Stimulated activated CD4-positive, alpha-beta T cell treated with anti-CD3 and anti-CD28 coated beads, Interleukin-4, amount 100 ng/mL, for 48 hours (primary cell): ENCODE results near the gene BCAS1.

Experiments
- DNase-seq, 2 donors: peaks; one replicate each; pipeline ENCODE4 v3.0.0-alpha.2; 2020; ENCODE audit warnings: low read depth in 2 of 2

BCAS1 gene

DNA sequence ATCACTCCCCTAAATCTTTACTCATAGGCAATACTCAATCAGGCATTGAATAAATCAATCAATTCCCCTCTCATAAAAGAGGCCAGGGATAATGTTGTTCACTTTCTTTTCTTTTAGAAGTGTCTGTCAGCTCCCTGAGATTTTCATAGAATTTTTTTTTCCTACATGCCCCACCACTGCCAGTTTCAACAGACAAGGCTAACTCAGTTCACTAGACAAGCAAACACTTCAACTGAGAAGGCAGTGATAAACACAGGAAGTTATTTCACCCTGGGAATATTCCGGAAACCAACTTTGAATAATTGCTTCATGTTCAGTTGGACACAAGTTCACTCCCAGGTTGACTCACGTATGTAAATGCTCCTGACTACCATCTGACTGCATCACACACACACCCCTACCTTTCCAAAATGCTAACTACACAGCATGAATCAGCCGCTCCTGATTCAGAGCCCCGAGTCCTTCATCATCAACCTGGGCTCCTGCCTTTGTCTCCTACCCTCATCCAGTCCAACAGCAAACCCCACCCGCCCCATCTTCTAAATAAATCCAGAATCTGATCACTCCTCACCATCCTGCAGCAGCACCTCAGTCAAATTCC, 143.9 kb downstream of the BCAS1 start:
- no peak for DNase-seq

DNA sequence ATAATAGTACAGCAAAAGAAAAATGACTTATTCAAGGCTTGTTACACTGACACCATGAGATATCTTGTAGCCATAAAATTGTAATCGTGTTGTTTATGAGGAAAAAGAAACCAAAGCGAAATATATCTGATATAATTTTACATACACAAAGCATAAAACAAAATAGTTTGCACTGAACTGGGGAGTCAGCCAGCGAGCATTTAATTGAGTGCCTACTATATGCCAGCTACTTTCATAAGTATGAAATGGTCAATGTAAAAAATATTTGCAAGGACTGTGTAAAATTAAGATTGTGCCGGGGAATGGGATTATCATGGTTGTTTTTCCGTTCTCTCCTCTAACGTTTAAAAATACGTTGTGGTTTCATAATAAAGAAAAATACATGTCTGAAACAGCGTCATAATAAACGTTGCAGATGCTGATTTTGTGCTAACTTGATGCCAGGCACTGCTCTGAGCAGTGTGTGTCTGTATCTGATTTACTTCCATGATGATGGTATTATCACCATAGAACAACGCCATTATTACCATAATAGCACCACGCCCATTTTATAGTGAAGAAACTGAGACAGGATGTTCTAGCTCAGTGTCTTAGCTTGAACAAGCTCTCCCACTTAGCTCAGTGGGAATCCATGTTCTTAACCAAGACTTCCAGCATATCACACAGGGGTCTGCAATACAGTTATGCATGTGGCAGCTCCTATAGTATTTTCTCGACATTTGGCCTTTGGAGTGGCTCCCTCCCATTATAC, 144.6 kb downstream of the BCAS1 start:
- no peak for DNase-seq

DNA sequence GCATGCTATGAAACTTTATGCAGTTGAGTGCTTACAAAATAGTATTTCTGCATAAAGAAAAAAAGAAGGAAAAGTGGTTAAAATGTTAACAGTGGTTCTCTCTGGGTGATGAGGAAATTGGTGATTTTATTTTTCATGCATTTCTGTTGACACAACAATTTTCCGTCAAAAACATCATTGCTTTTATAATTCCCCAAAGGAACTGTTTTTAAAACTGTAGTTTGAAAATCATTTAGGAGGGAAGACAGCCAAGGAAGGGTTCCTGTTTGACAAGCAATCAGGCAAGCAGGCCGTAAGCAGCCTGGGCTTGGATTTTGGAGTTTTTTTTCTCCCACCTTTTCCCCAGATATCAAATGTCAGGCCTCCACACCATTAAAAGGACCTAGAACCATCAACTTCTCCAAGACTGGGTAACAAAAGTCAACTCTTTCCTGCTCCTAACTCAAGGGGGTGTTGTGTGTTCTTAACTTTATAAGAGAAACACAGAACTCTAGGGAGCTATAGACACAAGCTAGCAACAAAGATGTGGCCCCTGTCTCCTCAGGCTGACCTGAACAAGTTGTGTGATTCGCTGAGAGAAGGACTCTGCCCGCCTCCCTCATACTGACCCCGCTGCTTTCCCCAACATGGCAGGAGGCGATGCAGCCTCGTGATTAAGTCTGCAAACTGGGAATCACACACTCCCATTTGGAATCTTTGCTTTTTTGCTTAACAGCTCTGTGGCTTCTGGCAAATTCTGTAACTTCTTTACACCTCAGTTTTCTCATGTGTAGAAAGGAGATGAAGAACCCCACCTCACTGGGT, 146.6 kb downstream of the BCAS1 start:
- no peak for DNase-seq

DNA sequence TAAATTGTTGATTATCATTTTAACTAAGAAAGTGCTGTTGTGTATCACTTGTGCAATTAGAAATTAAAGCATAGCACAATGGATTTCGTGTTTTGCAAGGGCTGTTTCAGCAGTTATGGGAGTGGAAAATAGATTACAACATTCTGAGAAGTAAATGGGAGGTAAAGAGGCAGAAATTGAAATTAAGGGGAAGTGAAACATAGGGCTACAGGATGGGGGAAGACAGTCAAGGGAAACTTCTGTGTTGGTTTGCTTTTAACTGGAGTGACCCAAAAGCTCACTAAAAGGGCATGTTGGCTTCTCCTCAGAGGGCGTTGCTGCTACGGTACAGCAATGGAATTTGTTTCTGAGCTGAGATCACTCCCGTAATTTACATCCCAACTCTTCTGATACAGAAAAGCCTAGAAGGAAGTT, 147.5 kb downstream of the BCAS1 start:
- DNase-seq, result no peak

DNA sequence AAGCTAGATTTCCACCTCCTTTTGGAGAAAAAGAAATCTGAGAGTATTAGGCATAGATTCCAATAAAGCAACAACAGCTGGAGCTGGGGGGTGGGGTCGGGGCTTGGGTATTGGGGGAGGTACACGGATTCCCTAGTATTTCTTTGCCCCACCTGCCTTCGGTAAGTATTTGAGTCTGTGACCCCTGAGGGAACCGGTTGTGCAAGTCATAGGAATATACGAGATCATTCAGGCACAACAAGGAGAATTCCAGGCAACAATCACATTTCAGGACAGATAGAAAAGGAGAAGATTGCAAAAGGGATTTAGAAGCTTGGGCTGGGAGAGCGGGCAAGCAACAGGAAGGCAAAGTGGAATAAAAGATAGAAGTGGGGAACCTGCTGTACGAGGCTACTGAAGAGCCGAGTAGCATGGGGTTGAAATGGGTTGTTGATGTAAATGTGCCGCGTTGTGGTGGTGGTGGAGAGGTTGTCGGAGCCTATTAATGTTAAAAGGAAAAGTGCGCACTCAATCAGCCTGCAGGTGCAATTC, 148.9 kb downstream of the BCAS1 start:
- no peak for DNase-seq

DNA sequence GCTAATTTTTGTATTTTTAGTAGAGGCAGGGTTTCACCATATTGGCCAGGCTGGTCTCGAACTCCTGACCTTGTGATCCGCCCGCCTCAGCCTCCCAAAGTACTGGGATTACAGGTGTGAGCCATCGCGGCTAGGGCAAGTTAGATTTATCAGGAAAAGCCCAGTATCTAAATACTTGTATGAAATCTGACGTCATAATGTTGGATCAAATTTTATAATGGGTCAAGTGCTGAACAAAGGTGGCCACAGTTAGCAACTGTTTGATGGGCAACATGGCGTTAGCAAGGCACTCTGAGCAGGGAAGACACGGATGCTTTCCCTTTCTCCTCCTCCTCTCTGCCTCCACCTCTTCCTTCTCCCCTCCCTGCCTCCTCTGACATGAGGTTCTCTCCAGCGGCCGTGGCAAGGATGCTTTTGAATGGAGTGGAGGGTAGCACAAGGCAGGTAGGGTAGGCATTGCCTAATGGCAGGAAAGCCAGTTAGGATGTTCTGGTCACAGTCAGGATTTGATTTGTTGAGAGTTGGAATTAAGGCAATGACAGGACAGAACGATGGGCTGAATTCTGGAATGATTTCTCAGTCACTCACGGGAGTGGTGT, 149.6 kb downstream of the BCAS1 start:
- no peak for DNase-seq

DNA sequence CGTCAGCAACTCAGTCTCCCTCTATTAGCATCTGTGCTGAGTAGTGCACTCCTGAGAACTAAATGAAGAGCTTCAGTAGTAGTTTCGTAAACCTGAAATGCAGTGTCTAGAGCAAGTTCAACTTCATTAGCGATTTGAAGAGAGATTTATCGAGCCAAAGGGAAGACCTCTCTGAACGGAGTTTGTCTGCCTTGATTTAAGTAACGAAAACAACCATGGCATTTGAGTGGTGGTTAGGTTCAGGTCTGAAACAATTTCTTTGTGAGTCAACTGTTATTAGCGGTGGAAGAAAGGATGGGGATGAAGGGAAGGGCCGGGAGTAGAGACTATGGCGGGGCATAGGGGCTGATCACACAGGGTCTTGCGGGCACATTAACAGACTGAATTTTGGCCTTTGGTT, 150.5 kb downstream of the BCAS1 start:
- DNase-seq, result no peak

DNA sequence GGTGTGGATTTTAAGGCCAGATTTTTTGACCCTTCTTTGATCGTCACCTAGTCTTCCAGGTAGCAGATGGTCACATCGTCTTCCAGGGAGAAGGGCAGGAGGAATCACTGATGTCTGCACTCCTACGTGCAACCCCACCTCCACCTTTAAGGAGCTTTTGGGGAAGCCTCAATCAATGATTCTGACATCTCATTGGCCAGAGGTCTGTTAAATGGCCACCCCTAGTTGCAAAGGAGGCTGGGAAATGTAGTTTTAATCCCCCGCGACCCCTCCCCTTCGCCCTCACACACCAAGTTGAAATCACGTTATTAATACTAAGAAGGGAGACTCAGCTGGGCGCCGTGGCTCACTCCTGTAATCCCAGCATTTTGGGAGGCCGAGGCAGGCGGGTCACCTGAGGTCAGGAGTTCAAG, 151.4 kb downstream of the BCAS1 start:
- no peak for DNase-seq

DNA sequence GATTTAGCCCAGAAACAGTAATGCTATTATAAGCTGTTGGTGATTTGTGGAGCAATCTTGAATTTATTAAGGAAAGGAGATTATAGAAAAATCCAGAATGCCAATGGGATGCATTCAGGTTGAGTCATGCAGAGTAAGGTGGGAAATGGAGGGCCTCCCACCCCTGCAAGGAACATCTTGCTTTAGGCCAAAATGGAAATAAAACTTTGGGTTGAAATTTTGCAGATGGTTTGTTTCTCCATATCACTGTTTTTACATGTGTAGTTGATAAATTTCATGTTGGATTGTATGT, 152.4 kb downstream of the BCAS1 start:
- DNase-seq, result no peak

DNA sequence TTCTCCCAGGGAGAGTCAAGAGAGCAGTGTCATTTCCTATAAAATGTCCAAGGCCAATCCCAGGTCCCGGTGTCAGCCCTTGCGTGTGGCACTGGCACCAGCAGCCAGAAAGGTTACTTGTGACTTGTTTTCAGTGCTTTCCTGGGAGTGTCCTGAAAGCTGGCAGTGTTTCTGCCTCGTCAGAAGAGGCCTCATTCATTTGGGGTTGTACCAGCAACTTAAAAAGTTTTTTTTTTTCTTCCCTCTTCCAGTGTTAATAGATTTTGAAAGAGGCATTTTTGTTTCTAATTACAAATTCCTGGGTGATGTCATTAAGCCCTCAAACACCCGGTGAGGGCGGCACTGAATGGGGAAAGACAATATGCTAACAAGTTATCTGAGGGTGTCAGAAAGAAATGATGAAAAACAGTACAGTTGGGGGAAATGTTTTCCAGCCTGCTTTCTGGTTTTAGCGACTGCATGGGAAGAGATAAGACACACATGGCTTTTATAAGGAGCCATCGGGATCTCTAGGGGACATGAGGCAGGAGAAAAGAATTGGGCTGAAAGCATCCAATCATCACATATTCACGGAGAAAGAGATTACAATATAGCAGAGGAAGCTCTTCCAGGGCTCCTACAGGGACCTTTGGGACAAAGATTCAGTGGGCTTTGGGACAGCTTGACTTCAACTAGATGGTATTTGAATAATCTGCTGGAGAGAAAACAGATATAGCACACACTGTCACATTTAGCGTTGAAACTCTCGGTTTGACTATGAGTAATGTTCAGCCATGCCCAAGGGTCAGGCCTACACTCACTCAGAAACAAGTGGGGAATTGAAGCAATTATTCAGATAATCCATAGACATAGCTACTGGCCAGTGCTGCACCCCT, 153.0 kb downstream of the BCAS1 start:
- DNase-seq, result no peak

DNA sequence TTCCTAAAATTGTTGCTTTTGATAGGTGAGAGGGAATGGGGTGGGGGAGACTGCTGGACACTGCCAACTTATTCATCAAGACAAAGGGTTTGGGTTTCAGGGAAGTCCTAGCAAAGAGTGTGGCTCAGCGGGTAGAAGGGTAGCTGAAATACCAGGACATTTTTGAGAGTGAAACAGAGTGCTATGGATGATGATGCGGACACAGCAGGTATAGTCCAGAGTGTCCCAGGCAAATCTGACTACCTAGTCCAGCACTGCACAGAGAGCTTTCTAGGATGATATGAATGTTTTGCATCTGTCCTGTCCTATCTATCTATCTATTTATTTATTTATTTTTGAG, 154.3 kb downstream of the BCAS1 start:
- no peak for DNase-seq

DNA sequence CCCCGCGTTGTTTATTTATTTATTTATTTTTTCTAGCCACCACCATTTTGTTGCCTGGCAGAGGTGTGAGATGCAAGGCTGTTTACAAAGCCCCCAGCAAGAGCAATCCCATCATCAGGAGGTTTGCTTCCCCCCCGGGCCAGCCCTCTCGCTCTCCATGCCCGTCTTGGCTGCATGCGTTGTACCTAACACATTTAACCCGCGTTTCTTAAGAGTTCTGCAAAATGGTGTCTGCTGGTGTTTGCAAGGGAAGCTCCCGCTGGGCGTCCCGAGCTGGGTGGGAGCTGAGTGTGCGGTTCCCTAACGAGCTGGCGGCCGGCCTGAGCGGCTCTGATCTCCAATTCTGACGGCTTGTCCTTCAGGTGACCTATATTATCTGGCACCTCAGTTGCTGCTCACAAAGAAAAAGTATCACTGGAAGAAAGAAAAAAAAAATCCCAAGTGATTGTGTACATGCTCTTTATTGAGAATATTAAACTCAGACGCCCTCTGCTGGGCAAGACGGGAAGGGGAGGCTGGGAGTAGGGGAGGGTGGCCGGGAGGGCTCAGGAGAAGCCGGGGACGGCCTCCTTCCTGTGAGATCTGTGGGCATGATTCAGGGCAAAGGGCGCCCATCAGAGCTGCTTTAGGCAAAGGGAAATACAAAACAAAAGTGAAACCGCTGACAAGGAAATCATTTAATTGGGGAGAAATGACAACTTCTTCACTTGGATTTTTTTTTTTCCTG, 154.8 kb downstream of the BCAS1 start:
- DNase-seq, result peak; percentile 95 to 98

DNA sequence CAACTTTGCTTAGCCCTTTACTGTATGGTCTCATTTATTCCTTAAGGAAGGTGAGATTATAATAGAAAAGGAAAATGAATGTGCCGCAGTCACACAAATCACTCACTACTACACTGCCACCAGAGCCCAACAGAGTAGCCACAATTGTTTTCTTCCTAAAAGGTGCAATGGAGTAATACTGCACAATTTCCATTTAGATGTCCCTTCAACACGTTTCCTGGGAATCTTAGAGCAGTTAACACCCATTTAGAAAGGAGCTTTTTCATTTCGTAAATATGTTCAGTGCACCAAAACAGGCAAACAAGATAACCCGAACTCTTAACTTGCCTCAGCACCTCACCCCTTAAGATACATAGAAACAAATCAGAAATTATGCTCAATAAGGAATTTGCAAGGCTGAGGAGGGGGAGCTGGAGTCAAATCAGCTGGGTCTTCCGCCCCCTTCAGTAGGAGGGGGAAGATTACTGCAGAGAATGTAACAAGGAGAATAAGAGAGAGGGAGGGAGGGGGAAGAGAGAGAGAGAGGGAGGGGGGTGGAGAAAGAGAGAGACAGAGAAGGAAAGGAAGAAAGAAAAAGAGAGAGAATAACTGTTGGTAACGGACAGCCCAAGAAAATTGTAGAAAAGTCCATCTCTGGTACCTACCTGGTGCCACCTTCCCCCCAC, 155.5 kb downstream of the BCAS1 start:
- DNase-seq, result no peak

DNA sequence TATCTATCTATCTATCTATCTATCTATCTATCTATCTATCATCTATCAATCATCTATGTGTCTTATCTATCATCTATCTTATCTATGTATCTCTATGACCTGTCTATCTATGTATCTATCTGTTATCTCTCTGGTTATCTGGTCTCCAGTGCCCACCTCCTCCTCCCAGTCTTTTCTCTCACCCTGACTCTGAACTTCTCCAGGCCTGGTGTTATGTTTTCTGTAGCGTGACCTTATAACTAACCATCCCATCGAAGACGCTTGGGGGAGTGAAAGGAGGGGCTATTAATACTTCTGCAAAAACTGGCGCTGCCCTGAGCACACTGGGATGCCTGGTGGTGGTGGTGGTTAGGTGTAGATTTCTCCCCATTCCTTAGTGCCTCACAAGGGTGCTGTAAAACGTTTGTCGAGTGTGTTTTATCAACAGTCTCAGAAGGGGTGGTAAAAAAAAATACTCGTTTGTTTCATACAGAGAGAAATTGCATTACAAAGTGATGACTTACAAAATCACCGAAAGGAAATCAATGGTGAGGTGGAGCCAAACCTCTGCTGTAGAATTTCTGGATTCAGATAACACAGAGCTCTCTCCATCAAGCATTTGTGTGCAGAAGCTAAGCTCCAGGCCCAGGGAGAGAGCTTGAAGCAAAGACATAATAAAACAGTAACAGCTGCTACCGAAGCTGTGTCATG, 156.2 kb downstream of the BCAS1 start:
- no peak for DNase-seq

DNA sequence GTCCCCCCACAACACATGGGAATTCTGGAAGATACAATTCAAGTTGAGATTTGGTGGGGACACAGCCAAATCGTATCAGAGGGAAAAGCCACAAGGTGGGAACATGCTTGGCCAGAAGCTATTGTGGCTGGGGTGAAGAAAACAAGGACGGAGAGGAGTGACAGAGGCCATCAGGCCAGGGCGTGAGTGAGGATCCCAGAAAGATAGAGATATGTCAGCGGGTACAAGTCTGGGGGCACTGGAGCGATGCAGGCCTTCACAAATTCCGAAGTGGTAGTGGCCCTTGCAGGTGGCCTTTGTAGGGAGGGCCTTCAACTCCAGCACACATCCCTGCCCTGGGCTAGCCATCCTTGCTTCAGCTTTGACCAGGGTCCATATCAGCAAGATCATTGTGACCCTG, 159.1 kb downstream of the BCAS1 start:
- DNase-seq, result no peak

DNA sequence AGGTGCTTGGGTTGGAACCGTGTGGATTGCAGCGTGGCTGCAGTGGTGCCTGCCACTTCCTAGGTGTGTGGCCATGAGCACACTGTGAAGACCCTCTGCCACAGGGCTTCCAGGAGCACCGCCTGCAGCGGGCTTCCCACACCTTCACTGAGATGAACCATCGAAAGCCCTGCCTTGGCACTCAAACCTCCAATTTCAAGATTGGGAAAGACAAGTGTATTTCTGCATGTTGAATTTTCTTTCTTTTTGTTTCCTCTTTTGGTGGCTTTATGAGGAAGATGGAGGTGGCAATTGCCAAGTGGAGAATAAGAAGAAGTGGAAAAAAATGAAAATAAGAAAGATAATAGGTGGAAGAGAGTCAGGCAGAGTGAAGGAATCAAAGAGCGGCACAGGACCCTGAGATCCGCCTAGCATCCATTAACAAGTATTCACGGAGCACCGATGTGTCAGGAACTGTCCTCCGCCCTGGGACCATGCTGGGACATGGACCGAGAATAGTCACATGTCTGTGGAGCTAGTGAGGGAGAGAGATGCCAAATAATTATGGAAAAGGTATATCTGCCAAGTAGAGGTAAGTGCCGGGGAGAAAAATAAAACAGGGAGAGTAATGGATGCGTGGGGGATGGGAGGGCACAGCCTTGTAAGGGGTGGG, 159.9 kb downstream of the BCAS1 start:
- no peak for DNase-seq

DNA sequence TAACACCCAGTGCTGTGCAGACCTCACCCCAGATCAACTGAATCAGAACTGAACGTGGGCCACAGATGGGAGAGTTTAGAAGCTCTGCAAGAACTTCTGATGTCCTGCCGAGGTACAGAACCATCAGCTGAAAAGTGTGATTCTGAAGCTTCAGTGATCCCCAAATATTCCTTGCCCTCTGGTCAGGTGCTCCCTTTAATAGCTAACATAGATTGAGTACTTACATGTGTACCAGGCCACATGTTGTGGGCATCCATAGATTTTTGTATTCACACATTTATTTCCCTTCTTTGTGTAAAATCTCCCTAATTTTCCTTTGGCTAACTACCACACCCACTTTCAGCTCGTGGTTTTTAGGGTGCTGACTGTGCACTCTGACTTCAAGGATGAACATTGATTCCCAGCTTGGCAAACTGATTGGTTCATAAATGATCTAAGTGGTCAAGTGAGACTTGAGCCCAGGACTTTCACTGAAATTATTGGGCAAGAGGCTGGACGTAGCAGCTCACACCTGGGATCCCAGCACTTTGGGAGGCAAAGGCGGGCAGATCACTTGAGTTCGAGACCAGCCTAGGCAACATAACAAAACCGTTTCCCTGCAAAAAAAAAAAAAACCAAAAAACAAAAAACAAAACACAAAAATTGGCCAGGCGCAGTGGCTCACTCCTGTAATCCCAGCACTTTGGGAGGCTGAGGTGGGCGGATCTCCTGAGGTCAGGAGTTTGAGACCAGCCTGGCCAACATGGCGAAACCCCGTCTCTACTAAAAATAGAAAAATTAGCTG, 162.2 kb downstream of the BCAS1 start:
- DNase-seq, result no peak

DNA sequence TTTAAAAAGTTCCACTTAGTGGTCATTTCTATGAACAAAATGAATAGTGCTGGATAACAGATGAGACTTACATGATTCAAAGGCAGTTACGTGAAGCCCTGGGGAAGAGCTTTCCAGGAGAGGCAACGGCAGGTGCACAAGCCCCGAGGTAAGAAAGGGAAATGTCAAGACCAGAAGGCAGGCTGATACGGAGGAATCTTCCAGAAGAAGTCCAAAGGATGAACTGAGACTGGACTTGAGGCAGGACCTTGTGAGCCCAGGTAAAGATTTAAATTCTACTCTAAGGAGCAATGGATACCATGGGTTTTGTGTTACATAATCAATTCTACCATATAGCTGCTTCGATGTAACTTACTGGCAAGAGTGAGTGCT, 164.6 kb downstream of the BCAS1 start:
- DNase-seq, result no peak
